Cardiac septum (tissue), 1 donor: ENCODE results near the gene MPG. TPM values are rescaled to one million over a fixed set of nuclear protein-coding genes. Genes with fewer than 3 reads are reported as not detected.
"Not testable (repeated sequence)": the region's sequence is repeated elsewhere in the genome, so short reads cannot be mapped to it uniquely, and the experiment has no call there.

Source experiments
- DNase-seq: peaks from one replicate; pipeline ENCODE4 v3.0.0-alpha.2; 2020; ENCODE audit warnings: low spot score
- intact Hi-C: fragments of 100-400 bp; cut with DNase I; formaldehyde crosslinking; loops from one replicate; pipeline ENCODE4 v1.14.0; 2022
- total RNA-seq: library from RNA; stranded (reverse); fragmentation: NEBNext Ultra II Directional; extraction: Animal tissue kit (Norgen Biotek cat#: 25700); gene quantifications from one replicate; pipeline ENCODE4 v1.2.1, GENCODE V29; 2021
- donor health status: DM: no; HTN: no; CAD: no.

MPG gene
- total RNA-seq, 1 donor from 2014 or later, result 33.6 TPM

- intact Hi-C loops, DNase-seq: not testable (repeated sequence)
Measured at GRCh38 chr16:46510-46909, 31.5 kb upstream of the MPG start.

- no peak for DNase-seq
Measured at GRCh38 chr16:47234-47633, 30.8 kb upstream of the MPG start.

DNA sequence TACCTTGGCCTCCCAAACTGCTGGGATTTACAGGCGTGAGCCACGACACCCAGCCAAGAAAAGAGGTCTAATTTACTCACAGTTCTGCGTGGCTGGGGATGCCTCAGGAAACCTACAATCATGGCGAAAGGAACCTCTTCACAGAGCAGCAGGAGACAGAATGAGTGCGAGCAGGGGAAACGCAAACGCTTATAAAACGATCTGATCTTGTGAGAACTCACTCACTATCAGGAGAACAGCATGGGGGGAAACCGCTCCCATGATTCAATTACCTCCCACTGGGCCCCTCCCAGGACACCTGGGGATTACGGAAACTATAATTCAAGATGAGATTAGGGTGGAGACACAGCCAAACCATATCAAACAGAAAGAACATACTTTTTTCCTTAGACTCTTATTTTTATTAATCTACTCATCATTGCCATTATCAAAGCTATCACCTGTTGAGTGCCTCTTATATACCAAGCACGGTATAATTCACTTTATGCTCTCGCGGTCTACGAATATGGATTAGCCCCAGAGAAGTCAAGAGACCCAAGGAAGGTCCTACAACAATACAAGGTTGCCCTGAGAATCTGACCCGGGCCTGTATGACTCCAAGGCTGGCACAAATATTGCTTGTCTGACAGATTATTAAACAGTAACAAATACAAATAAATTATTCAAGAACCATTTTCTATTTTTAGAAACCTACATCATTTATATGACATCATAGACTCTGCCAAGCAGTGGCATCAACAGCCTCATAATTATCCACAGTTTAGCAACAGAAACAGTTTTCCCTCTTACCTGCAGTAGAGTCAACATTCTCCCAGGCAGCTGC is 27.0 kb upstream of the MPG start:
- intact Hi-C loops, result no loop called here
- no peak for DNase-seq

More at GRCh38 chr16:47234-47633, 30.8 kb upstream of the MPG start:
- intact Hi-C loops, result no loop called here

- peak; percentile 100 for DNase-seq
- intact Hi-C loops, result no loop called here
Measured at GRCh38 chr16:53346-54236, 24.4 kb upstream of the MPG start, which contains the start of the genes POLR3K and SNRNP25. Gene POLR3K, minus strand, starts transcription at chr16:53608. Its CDS starts 22 bp downstream, at chr16:53586. Gene SNRNP25, plus strand, starts transcription at chr16:53828. Its CDS starts 189 bp downstream, at chr16:54017.

DNA sequence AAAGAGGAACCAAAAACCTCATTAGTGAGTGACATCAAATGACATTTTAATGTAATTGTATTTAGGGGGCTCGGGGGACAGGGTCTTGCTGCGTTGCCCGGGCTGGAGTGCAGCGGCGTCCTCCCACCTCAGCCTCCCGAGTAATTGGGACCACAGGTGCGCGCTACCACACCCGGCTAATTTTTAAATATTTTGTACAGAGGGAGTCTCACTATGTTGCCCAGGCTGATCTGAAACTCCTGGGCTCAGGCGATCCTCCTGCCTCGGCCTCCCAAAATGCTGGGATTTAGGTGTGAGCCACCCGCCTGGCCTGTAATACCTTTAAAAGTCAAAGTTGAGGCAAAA is 23.8 kb upstream of the MPG start:
- intact Hi-C loops, result no loop called here
- DNase-seq, result no peak

DNA sequence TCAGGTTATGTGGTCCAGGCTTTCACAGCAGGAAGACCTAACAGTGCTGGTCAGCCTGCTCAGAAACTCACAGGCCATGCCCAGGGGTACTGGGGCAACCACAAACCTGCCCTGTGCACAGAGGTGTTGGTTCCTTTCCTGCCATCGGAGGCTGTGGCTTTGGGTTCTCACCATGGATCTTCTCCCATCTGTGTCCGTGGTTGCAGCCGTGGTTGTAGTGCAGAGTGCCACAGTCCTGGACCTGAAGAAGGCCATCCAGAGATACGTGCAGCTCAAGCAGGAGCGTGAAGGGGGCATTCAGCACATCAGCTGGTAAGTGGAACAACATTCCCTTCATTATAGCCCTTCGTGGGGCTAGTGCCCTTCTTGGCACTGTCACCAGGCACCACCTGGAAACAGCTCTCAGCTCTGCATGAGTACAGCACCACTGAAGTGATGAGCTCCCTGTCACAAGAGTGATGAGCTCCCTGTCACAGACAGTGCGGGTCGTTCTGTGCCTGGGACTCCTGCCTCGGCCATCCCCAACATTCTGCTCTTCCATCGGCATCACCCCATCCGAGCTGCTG is 22.4 kb upstream of the MPG start:
- intact Hi-C loops, result no loop called here
- no peak for DNase-seq

DNA sequence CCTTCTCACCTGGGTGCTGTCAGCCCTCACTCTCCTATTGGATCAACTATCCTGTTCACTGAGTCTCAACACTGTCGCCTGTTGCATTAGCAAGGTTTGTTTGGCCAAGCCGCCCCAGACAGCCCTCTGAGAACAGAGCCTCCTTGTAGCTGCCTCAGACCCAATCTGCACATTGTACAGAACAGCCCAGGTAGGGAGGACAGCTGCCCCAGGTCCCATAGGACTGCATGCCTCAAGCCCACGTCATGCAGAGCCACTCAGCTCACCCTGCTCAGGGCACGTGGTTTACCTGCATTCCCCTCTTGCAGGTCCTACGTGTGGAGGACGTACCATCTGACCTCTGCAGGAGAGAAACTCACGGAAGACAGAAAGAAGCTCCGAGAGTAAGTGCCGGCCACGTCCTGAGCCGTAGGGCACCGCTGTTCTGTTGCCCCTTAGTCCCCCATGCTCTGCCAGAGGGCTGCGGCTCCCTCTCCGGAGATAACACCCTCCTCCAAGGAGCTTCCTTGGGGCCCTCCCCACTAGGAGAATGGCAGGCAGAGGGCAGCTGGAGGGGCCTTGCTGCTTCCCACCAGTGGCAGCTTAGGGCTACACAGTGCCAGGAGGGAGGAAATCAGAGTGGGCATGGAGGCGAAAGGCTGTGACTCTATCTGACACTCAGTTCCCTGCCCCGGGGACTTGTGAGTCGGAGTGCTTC is 21.6 kb upstream of the MPG start:
- intact Hi-C loops, result no loop called here
- DNase-seq, result no peak

DNA sequence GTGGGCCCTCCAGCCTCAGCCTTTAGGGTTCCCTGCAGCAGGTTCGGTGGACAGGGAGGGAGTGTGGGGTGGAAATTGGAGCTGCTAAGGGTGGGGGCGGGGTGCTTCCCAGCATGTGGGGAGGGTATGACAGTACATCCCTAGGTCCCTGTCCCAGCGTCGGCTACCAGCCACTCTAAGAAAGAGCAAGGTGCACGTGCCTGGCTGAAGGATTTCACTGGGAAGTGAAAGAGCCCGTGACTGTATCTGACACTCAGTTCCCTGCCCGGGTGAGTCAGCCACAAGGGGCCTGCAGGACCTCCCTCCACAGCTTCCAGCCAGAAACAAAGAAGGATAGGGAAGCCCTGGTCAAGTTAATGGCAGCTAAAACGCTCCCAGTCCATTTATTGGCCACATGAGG is 20.3 kb upstream of the MPG start:
- intact Hi-C loops, result no loop called here
- no peak for DNase-seq

DNA sequence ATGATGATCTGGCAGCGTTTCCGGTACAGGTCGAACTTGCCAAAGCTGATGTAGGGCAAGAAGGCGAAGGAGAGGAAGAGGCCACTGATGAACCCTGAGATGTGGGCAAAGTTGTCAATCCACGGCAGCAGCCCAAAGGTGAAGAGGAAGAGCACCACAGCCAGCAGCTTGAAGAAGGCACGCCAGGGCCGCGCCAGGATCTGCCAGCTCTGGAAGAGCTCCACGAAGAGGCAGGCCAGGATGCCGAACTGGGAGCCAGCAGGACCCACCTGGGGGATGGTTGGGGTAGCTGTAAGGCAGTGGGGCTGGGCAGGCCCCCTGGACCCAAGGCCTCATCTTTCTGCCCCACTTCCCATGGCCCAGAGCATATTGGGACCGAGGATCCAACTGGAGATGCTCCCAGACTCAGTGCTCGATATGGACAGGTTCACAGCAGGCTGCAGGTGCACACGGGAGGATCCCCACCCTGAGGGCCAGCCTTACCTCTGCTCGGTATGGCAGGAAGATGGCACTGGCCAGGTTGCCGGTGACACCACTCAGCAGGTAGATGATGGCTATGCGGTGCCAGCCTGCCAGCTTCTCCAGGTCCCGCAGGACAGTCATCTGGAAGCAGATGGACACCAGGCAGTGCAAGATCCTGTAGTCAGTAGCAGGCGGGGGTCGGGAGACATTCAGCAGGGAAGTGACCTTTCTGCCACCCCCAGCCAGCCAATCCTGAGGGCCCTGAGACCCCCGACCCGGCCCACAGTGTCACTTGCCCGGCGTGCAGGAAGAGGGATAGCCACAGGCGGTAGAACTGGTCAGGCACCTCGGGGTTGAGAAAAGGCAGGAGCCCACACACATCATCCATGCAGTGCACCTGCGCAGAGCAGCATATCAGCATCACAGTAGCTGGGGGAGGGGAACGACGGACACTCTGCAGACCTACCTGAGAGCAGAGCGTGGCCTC is 19.3 kb upstream of the MPG start:
- intact Hi-C loops, result no loop called here
- DNase-seq, result no peak

DNA sequence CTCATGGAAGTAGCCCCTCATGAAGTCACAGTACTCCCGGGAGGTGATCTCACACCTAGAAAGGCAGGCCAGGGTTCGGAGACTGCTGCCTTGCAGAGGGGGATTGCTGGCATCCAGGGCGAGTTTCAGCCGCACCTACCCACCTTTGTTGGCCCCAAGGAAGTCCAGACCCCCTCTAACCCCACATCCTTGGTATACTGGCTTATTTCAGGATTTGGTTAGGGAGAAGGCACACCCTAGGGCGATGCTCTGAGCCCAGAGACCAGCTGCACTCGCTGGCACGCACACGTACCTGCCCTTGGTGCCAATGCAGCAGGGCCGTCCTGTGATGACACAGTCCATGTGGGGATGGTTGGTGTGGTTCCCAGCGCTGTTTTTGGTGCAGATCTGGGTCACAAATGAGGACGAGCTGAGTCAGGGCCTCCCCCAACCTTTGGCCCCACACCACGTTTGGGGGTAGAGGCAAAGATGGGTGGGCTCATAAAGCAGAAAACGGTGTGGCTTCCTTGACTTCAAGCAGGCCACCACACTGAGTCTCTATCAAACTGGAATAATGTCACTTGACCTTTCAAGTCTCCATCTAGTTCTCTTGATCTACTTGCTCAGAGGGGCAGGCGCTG is 18.5 kb upstream of the MPG start:
- intact Hi-C loops, result no loop called here
- DNase-seq, result no peak

DNA sequence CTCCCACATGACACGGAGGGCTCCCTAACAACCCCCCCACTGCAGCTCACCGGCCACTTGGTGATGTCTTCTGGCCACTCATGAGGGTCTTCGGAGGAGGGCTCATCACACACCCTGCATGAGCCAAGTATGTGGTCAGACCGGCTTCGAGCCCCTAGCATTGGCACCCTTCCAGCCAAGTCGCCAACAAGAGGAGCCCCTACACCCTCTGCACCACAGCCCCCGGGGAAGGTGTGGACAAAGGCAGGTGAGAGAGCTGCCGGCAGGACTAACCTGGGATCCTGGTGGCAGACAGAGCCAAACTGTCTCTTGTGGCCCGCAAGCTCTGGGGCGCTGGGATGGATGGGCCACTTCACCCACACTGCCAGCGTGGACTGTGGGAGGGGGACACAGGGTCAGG is 17.9 kb upstream of the MPG start:
- intact Hi-C loops, result no loop called here
- DNase-seq, result no peak

DNA sequence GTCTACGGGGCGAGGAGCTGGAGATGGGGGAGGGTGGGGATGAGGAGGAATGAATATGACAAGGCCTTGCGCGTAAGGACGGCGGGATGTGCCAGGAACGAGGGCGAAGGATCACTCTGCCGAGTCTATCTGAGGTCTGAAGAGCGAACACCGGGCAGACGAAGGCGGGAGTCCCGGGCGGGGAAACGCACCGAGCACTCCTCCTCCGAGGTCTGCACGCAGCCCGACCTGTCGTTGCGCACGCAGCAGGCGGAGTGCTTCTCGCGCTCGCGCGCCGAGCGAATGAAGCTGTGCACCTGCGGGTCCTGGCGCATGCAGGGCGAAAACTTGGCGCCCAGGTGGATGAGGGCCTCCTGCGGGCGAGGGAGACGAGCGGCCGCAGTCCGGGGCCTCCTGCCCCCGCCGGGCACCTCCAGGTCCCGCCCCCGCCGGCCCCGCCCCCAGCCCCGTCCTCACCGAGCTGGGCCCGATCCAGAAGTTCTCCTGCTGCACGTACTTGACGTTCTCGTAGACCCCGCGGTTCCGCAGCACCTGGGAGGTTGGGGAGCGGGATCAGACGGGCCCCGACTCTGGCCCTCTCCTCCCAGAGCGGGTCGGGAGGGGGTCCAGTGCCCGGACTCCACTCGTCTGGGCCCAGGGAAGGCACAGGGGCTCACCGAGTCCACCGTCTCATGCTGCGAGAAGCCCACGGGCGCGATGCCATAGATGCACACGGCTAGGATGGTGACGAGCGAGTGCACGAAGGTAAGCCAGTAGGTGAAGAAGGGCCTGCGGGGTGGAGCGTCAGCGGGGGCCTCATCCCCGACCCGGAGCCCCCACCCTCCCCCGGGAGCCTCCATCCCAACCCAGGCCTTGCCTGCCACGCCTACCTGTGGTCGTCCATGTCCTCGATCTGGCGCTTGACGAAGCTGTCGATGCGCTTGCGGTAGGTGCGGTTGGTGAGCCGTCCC is 16.8 kb upstream of the MPG start:
- intact Hi-C loops, result no loop called here
- no peak for DNase-seq

GRCh38 chr16:61879-62281 is 16.1 kb upstream of the MPG start:
- DNase-seq, result no peak
- intact Hi-C loops, result no loop called here

DNA sequence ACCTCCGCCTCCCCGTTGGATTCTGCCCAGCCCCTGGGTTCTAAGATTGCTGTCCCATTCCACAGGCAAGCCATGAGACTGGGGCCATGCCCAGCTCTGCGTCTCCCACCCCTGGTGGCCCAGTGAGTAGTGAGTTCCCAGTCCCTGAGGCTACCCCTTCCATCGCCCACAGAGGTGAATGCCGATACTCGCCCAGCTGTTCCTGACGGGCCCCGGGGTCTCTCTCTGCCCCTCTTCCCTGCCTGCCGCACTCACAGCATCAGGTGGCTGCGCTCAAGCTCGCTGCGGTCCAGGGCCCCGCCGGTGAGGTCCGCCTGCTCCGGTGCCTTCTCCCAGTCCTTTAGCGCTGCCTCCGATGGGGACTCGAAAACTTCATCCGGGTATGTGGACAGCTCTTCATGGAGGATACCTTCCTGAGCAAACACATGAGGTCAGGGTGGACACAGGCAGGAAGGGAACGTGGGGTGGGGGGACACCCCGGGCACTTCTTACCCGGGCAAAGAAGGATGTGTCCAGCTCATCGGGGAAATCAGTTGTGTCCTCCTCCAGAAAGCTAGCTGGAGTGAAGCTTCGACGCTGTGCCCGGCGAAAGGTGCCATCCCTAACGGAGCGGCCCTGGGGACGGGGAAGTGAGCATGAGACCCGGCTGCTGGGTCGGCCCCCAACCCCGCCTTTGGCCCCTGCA is 15.6 kb upstream of the MPG start:
- DNase-seq, result no peak

GRCh38 chr16:62968-63391 is 15.0 kb upstream of the MPG start:
- intact Hi-C loops, result no loop called here
- DNase-seq, result no peak

More for the DNA sequence above, 15.6 kb upstream of the MPG start:
- intact Hi-C loops, result no loop called here

- intact Hi-C loops, result no loop called here
- no peak for DNase-seq
Measured at GRCh38 chr16:63466-63865, 14.6 kb upstream of the MPG start.
